ENCODE data around the gene INTS4.

The INTS4 gene

DNA sequence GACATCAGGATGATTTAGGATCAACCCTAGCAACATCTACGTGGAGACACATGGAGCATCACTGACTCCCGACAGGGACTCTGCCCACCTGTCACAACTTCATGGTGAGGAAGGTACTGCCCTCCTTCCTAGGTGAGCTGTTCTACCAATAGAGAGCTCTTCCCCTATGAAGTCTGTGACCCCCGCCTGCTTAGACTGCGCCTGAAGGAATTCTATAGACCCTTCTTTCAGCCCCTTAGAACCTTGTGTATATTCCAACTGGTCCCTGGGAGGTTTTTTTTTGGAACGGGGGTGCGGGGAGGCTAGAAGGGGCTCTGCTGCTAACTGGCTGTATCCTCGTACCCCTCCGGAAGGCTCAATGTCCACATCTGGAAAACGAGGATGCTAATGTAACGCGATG is 566 bp downstream of the INTS4 start:
- CTCF ChIA-PET: no interaction called here
- TF ChIP-seq ZNF211 (tag by site-specific recombination; IDR thresholded peaks at IDR 0.05; ENCODE audit: low read depth): no peak
- TF ChIP-seq ZNF785 (tag by site-specific recombination; IDR thresholded peaks at IDR 0.05): no peak
- TF ChIP-seq ZNF23 (tag by site-specific recombination; IDR thresholded peaks at IDR 0.05; ENCODE audit: borderline replicate concordance): no peak
- TF ChIP-seq ZNF138 (tag by site-specific recombination; IDR thresholded peaks at IDR 0.05; ENCODE audit: borderline replicate concordance): no peak
- TF ChIP-seq ZNF521 (tag by site-specific recombination; IDR thresholded peaks at IDR 0.05): no peak
- TF ChIP-seq, protein P1, sequence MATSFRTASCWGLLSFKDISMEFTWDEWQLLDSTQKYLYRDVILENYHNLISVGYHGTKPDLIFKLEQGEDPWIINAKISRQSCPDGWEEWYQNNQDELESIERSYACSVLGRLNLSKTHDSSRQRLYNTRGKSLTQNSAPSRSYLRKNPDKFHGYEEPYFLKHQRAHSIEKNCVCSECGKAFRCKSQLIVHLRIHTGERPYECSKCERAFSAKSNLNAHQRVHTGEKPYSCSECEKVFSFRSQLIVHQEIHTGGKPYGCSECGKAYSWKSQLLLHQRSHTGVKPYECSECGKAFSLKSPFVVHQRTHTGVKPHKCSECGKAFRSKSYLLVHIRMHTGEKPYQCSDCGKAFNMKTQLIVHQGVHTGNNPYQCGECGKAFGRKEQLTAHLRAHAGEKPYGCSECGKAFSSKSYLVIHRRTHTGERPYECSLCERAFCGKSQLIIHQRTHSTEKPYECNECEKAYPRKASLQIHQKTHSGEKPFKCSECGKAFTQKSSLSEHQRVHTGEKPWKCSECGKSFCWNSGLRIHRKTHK (tag by site-specific recombination; IDR thresholded peaks at IDR 0.05): no peak
- TF ChIP-seq ZNF335 (tag by site-specific recombination; conservative IDR thresholded peaks at IDR 0.05): peak; percentile 12; the same call in 1 of the 2 replicates
- TF ChIP-seq, protein P2, sequence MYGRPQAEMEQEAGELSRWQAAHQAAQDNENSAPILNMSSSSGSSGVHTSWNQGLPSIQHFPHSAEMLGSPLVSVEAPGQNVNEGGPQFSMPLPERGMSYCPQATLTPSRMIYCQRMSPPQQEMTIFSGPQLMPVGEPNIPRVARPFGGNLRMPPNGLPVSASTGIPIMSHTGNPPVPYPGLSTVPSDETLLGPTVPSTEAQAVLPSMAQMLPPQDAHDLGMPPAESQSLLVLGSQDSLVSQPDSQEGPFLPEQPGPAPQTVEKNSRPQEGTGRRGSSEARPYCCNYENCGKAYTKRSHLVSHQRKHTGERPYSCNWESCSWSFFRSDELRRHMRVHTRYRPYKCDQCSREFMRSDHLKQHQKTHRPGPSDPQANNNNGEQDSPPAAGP (tag by site-specific recombination; IDR thresholded peaks at IDR 0.05): no peak
- no peak for TF ChIP-seq ZNF112 (tag by site-specific recombination; IDR thresholded peaks at IDR 0.05)
- TF ChIP-seq ZNF768 (tag by site-specific recombination; IDR thresholded peaks at IDR 0.05): no peak
- TF ChIP-seq ZNF341 (tag by site-specific recombination; IDR thresholded peaks at IDR 0.05; ENCODE audit: low read depth): peak; percentile 60; the same call in 1 of the 2 replicates
- no peak for TF ChIP-seq MEIS1 (CRISPR knock-in tag; IDR thresholded peaks at IDR 0.05; ENCODE audit: borderline replicate concordance)
- TF ChIP-seq, protein P3, sequence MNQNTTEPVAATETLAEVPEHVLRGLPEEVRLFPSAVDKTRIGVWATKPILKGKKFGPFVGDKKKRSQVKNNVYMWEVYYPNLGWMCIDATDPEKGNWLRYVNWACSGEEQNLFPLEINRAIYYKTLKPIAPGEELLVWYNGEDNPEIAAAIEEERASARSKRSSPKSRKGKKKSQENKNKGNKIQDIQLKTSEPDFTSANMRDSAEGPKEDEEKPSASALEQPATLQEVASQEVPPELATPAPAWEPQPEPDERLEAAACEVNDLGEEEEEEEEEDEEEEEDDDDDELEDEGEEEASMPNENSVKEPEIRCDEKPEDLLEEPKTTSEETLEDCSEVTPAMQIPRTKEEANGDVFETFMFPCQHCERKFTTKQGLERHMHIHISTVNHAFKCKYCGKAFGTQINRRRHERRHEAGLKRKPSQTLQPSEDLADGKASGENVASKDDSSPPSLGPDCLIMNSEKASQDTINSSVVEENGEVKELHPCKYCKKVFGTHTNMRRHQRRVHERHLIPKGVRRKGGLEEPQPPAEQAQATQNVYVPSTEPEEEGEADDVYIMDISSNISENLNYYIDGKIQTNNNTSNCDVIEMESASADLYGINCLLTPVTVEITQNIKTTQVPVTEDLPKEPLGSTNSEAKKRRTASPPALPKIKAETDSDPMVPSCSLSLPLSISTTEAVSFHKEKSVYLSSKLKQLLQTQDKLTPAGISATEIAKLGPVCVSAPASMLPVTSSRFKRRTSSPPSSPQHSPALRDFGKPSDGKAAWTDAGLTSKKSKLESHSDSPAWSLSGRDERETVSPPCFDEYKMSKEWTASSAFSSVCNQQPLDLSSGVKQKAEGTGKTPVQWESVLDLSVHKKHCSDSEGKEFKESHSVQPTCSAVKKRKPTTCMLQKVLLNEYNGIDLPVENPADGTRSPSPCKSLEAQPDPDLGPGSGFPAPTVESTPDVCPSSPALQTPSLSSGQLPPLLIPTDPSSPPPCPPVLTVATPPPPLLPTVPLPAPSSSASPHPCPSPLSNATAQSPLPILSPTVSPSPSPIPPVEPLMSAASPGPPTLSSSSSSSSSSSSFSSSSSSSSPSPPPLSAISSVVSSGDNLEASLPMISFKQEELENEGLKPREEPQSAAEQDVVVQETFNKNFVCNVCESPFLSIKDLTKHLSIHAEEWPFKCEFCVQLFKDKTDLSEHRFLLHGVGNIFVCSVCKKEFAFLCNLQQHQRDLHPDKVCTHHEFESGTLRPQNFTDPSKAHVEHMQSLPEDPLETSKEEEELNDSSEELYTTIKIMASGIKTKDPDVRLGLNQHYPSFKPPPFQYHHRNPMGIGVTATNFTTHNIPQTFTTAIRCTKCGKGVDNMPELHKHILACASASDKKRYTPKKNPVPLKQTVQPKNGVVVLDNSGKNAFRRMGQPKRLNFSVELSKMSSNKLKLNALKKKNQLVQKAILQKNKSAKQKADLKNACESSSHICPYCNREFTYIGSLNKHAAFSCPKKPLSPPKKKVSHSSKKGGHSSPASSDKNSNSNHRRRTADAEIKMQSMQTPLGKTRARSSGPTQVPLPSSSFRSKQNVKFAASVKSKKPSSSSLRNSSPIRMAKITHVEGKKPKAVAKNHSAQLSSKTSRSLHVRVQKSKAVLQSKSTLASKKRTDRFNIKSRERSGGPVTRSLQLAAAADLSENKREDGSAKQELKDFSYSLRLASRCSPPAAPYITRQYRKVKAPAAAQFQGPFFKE (tag by site-specific recombination; IDR thresholded peaks at IDR 0.05; ENCODE audit: borderline replicate concordance): no peak
- TF ChIP-seq, protein P4, sequence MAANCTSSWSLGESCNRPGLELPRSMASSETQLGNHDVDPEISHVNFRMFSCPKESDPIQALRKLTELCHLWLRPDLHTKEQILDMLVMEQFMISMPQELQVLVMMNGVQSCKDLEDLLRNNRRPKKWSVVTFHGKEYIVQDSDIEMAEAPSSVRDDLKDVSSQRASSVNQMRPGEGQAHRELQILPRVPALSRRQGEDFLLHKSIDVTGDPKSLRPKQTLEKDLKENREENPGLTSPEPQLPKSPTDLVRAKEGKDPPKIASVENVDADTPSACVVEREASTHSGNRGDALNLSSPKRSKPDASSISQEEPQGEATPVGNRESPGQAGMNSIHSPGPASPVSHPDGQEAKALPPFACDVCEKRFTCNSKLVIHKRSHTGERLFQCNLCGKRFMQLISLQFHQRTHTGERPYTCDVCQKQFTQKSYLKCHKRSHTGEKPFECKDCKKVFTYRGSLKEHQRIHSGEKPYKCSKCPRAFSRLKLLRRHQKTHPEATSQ (tag by site-specific recombination; IDR thresholded peaks at IDR 0.05): no peak
- TF ChIP-seq ZNF416 (tag by site-specific recombination; IDR thresholded peaks at IDR 0.05): no peak
- no peak for TF ChIP-seq SCRT1 (tag by site-specific recombination; IDR thresholded peaks at IDR 0.05; ENCODE audit: borderline replicate concordance)
- no peak for TF ChIP-seq ZNF701 (tag by site-specific recombination; IDR thresholded peaks at IDR 0.05)

More for the DNA sequence above, 566 bp downstream of the INTS4 start:
- no peaks in the 10 kb centered on the region for H3K9me3 ChIP-seq (ENCODE audit: control insufficient read depth, insufficient read depth, low read depth, low read length)
- POLR2A ChIA-PET: interaction anchor here (0.6 to 2.0 kb wide), 9 partner anchors 47 to 520 kb away, joined by 3 to 19 read pairs (median 5); partner anchors contain the start of genes CLNS1A, NDUFC2, PAK1 and RSF1
- H3K27ac ChIP-seq (ENCODE audit: extremely low read depth, low read depth, low read length): peak overlapping the region; percentile 32; the same call in 1 of the 2 replicates
- peaks cover 6 to 25% of the 10 kb centered on the region in 2 experiments; a peak in 2 of 3 replicates for H3K36me3 ChIP-seq (ENCODE audit: control insufficient read depth in 2 of 2, insufficient read depth in 1 of 2, low read length in 2 of 2)
- H3K4me3 ChIP-seq (ENCODE audit: low read depth, low read length): peak overlapping the region; percentile 81
- H3K4me1 ChIP-seq (ENCODE audit: control insufficient read depth, insufficient read depth, low read length): no peaks in the 10 kb centered on the region
